Tibial nerve (tissue), 4 donors: Measurements from ENCODE around the gene GRIN2A.

Source experiments
- EP300 ChIP-seq, 2 donors: sonication (generic); formaldehyde crosslinking; IDR thresholded peaks; one replicate each; pipeline ENCODE4 v1.6.1; 2017; ENCODE audit warnings: antibody characterized with exemption in 2 of 2, mild to moderate bottlenecking in 1 of 2
- POLR2A ChIP-seq, 2 donors: fragments of 450-650 bp; IDR thresholded peaks; one replicate each; pipeline ENCODE4 v1.6.1; 2017; ENCODE audit warnings: antibody characterized with exemption in 2 of 2, mild to moderate bottlenecking in 2 of 2, moderate library complexity in 2 of 2
- TF ChIP-seq, protein P1 (sequence below), 5 experiments: fragments of 200-600 bp in 3 of 5; fragments of 450-650 bp in 2 of 5; sonication (generic) in 3 of 5; IDR thresholded peaks; one replicate each; pipeline ENCODE4 v1.5.1; 2016 to 2019; ENCODE audit warnings: antibody characterized with exemption in 5 of 5, mild to moderate bottlenecking in 3 of 5, moderate library complexity in 2 of 5

GRCh38 chr16:10228779-10229178 is 46.6 kb upstream of the GRIN2A start:
- TF ChIP-seq, protein P1, sequence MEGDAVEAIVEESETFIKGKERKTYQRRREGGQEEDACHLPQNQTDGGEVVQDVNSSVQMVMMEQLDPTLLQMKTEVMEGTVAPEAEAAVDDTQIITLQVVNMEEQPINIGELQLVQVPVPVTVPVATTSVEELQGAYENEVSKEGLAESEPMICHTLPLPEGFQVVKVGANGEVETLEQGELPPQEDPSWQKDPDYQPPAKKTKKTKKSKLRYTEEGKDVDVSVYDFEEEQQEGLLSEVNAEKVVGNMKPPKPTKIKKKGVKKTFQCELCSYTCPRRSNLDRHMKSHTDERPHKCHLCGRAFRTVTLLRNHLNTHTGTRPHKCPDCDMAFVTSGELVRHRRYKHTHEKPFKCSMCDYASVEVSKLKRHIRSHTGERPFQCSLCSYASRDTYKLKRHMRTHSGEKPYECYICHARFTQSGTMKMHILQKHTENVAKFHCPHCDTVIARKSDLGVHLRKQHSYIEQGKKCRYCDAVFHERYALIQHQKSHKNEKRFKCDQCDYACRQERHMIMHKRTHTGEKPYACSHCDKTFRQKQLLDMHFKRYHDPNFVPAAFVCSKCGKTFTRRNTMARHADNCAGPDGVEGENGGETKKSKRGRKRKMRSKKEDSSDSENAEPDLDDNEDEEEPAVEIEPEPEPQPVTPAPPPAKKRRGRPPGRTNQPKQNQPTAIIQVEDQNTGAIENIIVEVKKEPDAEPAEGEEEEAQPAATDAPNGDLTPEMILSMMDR (IDR thresholded peaks at IDR 0.05), result no peak
- TF ChIP-seq EP300 (IDR thresholded peaks at IDR 0.05) (no peak), POLR2A (IDR thresholded peaks at IDR 0.05) (no peak)
